H9 (cell line): ENCODE measurements around the gene TRABD2B. TPM values are rescaled to one million over a fixed set of nuclear protein-coding genes. Genes with fewer than 3 reads are reported as not detected.

Experiments
- DNase-seq: peaks from one replicate; pipeline ENCODE4 v3.0.0-alpha.2; 2017
- H2AFZ ChIP-seq: one replicate; pipeline ENCODE4 v1.6.1; 2013; ENCODE audit warnings: mild to moderate bottlenecking, low read length, control low read depth, moderate library complexity
- H2AK5ac ChIP-seq: 2 replicates; pipeline ENCODE4 v1.6.1; 2013; ENCODE audit warnings: low read length, control low read depth, mixed read lengths; ENCODE audit not compliant: insufficient read length
- H2BK120ac ChIP-seq: one replicate; pipeline ENCODE4 v1.6.1; 2013; ENCODE audit warnings: low read depth, mild to moderate bottlenecking, low read length, control low read depth, inconsistent platforms; ENCODE audit not compliant: poor library complexity, severe bottlenecking
- H2BK12ac ChIP-seq: 2 replicates; pipeline ENCODE4 v1.6.1; 2013; ENCODE audit warnings: low read length, control low read depth, mixed read lengths, low read depth; ENCODE audit not compliant: insufficient read length
- H2BK15ac ChIP-seq: 2 replicates; pipeline ENCODE4 v1.6.1; 2013; ENCODE audit warnings: low read depth, low read length, control low read depth
- H2BK20ac ChIP-seq: one replicate; pipeline ENCODE4 v1.6.1; 2013; ENCODE audit warnings: low read depth, mild to moderate bottlenecking, low read length, control low read depth, inconsistent platforms; ENCODE audit not compliant: poor library complexity, severe bottlenecking
- H2BK5ac ChIP-seq: 2 replicates; pipeline ENCODE4 v1.6.1; 2013; ENCODE audit warnings: low read length, control low read depth, mixed read lengths; ENCODE audit not compliant: insufficient read length
- H3K14ac ChIP-seq: 2 replicates; pipeline ENCODE4 v1.6.1; 2013; ENCODE audit warnings: low read length, control low read depth; ENCODE audit not compliant: insufficient read depth
- H3K18ac ChIP-seq: 2 replicates; pipeline ENCODE4 v1.6.1; 2013; ENCODE audit warnings: low read depth, mild to moderate bottlenecking, mixed read lengths, low read length, control low read depth; ENCODE audit not compliant: insufficient read length
- H3K23ac ChIP-seq: 2 replicates; pipeline ENCODE4 v1.6.1; 2013; ENCODE audit warnings: low read length, control low read depth, mixed read lengths, low read depth; ENCODE audit not compliant: insufficient read length
- H3K23me2 ChIP-seq: 2 replicates; pipeline ENCODE4 v1.6.1; 2013; ENCODE audit warnings: low read depth, mild to moderate bottlenecking, mixed read lengths, low read length, control low read depth; ENCODE audit not compliant: insufficient read length, poor library complexity, severe bottlenecking
- H3K27ac ChIP-seq: 2 replicates; pipeline ENCODE4 v1.5.1; 2013; ENCODE audit warnings: low read length, control low read depth, mixed read lengths, low read depth; ENCODE audit not compliant: insufficient read length
- H3K27me3 ChIP-seq: 2 replicates; pipeline ENCODE4 v1.6.1; 2013; ENCODE audit warnings: low read length, control low read depth, inconsistent platforms; ENCODE audit not compliant: insufficient read depth
- H3K4ac ChIP-seq: 2 replicates; pipeline ENCODE4 v1.6.1; 2013; ENCODE audit warnings: low read depth, mild to moderate bottlenecking, control low read depth, inconsistent platforms, low read length, moderate library complexity
- H3K4me1 ChIP-seq: 2 replicates; pipeline ENCODE4 v1.6.1; 2013; ENCODE audit warnings: low read length, control low read depth, inconsistent platforms; ENCODE audit not compliant: insufficient read depth
- H3K4me2 ChIP-seq: 2 replicates; pipeline ENCODE4 v1.6.1; 2013; ENCODE audit warnings: low read length, control low read depth, mixed read lengths; ENCODE audit not compliant: insufficient read length, insufficient read depth
- H3K56ac ChIP-seq: 2 replicates; pipeline ENCODE4 v1.6.1; 2013; ENCODE audit warnings: low read depth, mild to moderate bottlenecking, mixed read lengths, low read length, control low read depth; ENCODE audit not compliant: insufficient read length
- H3K79me1 ChIP-seq: 2 replicates; pipeline ENCODE4 v1.6.1; 2013; ENCODE audit warnings: low read depth, mild to moderate bottlenecking, moderate library complexity, low read length, control low read depth, inconsistent platforms; ENCODE audit not compliant: insufficient read depth, poor library complexity, severe bottlenecking
- H3K79me2 ChIP-seq: 2 replicates; pipeline ENCODE4 v1.6.1; 2013; ENCODE audit warnings: low read length, control low read depth, inconsistent platforms; ENCODE audit not compliant: insufficient read depth
- H3K9ac ChIP-seq: 2 replicates; pipeline ENCODE4 v1.6.1; 2013; ENCODE audit warnings: low read length, control low read depth, mixed read lengths; ENCODE audit not compliant: insufficient read length; ENCODE audit errors: extremely low read depth
- H3K9me3 ChIP-seq: one replicate; pipeline ENCODE4 v1.6.1; 2013; ENCODE audit warnings: low read depth, low read length, inconsistent platforms; ENCODE audit not compliant: control insufficient read depth
- H3T11ph ChIP-seq: one replicate; pipeline ENCODE4 v1.6.1; 2013; ENCODE audit warnings: mild to moderate bottlenecking, low read length, control low read depth, inconsistent platforms
- H4K20me1 ChIP-seq: one replicate; pipeline ENCODE4 v1.6.1; 2013; ENCODE audit not compliant: control insufficient read depth, insufficient read length, insufficient read depth
- H4K5ac ChIP-seq: 2 replicates; pipeline ENCODE4 v1.6.1; 2013; ENCODE audit warnings: low read depth, mild to moderate bottlenecking, mixed read lengths, low read length, control low read depth; ENCODE audit not compliant: insufficient read length
- H4K8ac ChIP-seq: replicated peaks from 2 replicates; pipeline ENCODE4 v1.6.1; 2013; ENCODE audit warnings: low read length, control low read depth, mixed read lengths, low read depth; ENCODE audit not compliant: insufficient read length
- H4K91ac ChIP-seq: 2 replicates; pipeline ENCODE4 v1.6.1; 2013; ENCODE audit warnings: low read depth, mild to moderate bottlenecking, moderate library complexity, mixed read lengths, low read length, control low read depth; ENCODE audit not compliant: insufficient read length
- H3K27ac Mint-ChIP-seq, 3 experiments: 2 replicates in 2 of 3; 3 replicates in 1 of 3; pipeline ENCODE4 v1.8.0; 2020 to 2021; ENCODE audit warnings: mixed read lengths in 3 of 3, mild to moderate bottlenecking in 1 of 3, moderate library complexity in 1 of 3
- H3K27me3 Mint-ChIP-seq: 2 replicates; pipeline ENCODE4 v1.8.0; 2021; ENCODE audit warnings: low read depth, mild to moderate bottlenecking, moderate library complexity, mixed read lengths
- H3K36me3 Mint-ChIP-seq, 3 experiments: 2 replicates in 2 of 3; 3 replicates in 1 of 3; pipeline ENCODE4 v1.8.0; 2020 to 2021; ENCODE audit warnings: low read depth in 3 of 3, mixed read lengths in 3 of 3; ENCODE audit not compliant: insufficient read depth in 1 of 3
- H3K4me1 Mint-ChIP-seq, 2 experiments: 2 replicates each; pipeline ENCODE4 v1.8.0; 2020; ENCODE audit warnings: mixed read lengths in 2 of 2
- H3K4me3 Mint-ChIP-seq, 2 experiments: 2 replicates in 1 of 2; 3 replicates in 1 of 2; pipeline ENCODE4 v1.8.0; 2020 to 2021; ENCODE audit warnings: mild to moderate bottlenecking in 2 of 2, mixed read lengths in 2 of 2, moderate library complexity in 1 of 2
- H3K9me3 Mint-ChIP-seq, 2 experiments: 2 replicates in 1 of 2; 3 replicates in 1 of 2; pipeline ENCODE4 v1.8.0; 2020; ENCODE audit warnings: mild to moderate bottlenecking in 2 of 2, mixed read lengths in 2 of 2, moderate library complexity in 1 of 2
- CTCF ChIP-seq: fragments of 200-600 bp; sonication (generic); conservative IDR thresholded peaks from 3 replicates; pipeline ENCODE4 v1.8.0; 2021; ENCODE audit warnings: antibody characterized with exemption, mild to moderate bottlenecking
- WGBS: extraction: QIAGEN DNeasy Blood & Tissue Kit; methylation state at CpG from one replicate; pipeline ENCODE4 v1.1.7; 2013; ENCODE audit warnings: missing lambda C conversion rate, low lambda C conversion rate, mixed read lengths; ENCODE audit not compliant: insufficient read length; ENCODE audit errors: extremely low coverage; 5-methylcytosine and 5-hydroxymethylcytosine counted together
- total RNA-seq: library from RNA; stranded (reverse); gene quantifications from 2 replicates; pipeline ENCODE4 v1.2.1, GENCODE V29; 2021

Gene TRABD2B
- total RNA-seq, 1 experiment from 2014 or later, result 2.3 TPM

GRCh38 chr1:47751193-47751592 lies 246.0 kb downstream of the TRABD2B start:
- no peak overlapping the region for H3K27ac Mint-ChIP-seq
- DNase-seq, result no peak

More at GRCh38 chr1:47751193-47751592, 246.0 kb downstream of the TRABD2B start:
- Histone ChIP-seq H2BK20ac (no peak overlapping the region), H3K9me3 (no peaks in the 10 kb centered on the region), H3K4me2 (no peak overlapping the region), H3K56ac (no peak overlapping the region), H4K8ac (no peak overlapping the region), H3K79me1 (no peaks in the 10 kb centered on the region), H3K18ac (no peak overlapping the region), H2BK5ac (no peak overlapping the region), H4K91ac (no peak overlapping the region), H3K79me2 (no peaks in the 10 kb centered on the region), H4K20me1 (no peaks in the 10 kb centered on the region), H2BK12ac (no peak overlapping the region), H3K4me1 (no peaks in the 10 kb centered on the region), H2BK15ac (no peak overlapping the region), H3K27me3 (no peaks in the 10 kb centered on the region), H3K9ac (no peak overlapping the region), H3T11ph (no peak overlapping the region), H3K27ac (no peak overlapping the region), H4K5ac (no peak overlapping the region), H3K14ac (no peak overlapping the region), H2AK5ac (no peak overlapping the region), H3K23ac (no peak overlapping the region), H2AFZ (no peak overlapping the region), H3K4ac (no peak overlapping the region), H3K23me2 (no peaks in the 10 kb centered on the region), H2BK120ac (no peak overlapping the region)
- no peak for TF ChIP-seq CTCF
- Mint-ChIP-seq H3K4me3 (no peak overlapping the region), H3K9me3 (no peaks in the 10 kb centered on the region), H3K4me1 (peaks cover 3 to 11% of the 10 kb centered on the region in 2 experiments), H3K36me3 (no peaks in the 10 kb centered on the region), H3K27me3 (peaks cover 17% of the 10 kb centered on the region)
- WGBS, result no CpG with 5 or more reads among the region's 4 CpGs
